ENCODE measurements around the gene MCEE. TPM values are rescaled to one million over a fixed set of nuclear protein-coding genes. Genes with fewer than 3 reads are reported as not detected.
A peak's percentile ranks its signal among the peaks of the same experiment; 100 is the strongest.

Gene MCEE
- total RNA-seq, 1 donor from 2014 or later = 21.1 TPM

- Mint-ChIP-seq H3K36me3 (ENCODE audit: low read depth) (no peaks in the 10 kb centered on the region), H3K4me1 (ENCODE audit: low read depth) (peaks cover 11% of the 10 kb centered on the region), H3K4me3 (ENCODE audit: unreplicated experiment) (peak overlapping the region; percentile 37), H3K9me3 (ENCODE audit: low read depth) (no peaks in the 10 kb centered on the region), H3K27me3 (ENCODE audit: low read depth) (peaks cover 18% of the 10 kb centered on the region), H3K27ac (ENCODE audit: unreplicated experiment) (no peak overlapping the region)
- TF ChIP-seq CTCF (IDR thresholded peaks at IDR 0.05) = peak; percentile 84
- DNase-seq (ENCODE audit: low spot score) = no peak
Observed at GRCh38 chr2:71157124-71157793, 27.2 kb upstream of the MCEE start.

GRCh38 chr2:71156573-71156972 is 26.5 kb upstream of the MCEE start:
- no peak overlapping the region for H3K27ac Mint-ChIP-seq (ENCODE audit: unreplicated experiment)
- DNase-seq (ENCODE audit: low spot score) = no peak
- H3K27me3 Mint-ChIP-seq (ENCODE audit: low read depth) = peaks cover 18% of the 10 kb centered on the region
- H3K4me1 Mint-ChIP-seq (ENCODE audit: low read depth) = peaks cover 11% of the 10 kb centered on the region
- H3K36me3 Mint-ChIP-seq (ENCODE audit: low read depth) = no peaks in the 10 kb centered on the region
- TF ChIP-seq CTCF (IDR thresholded peaks at IDR 0.05) = no peak
- H3K4me3 Mint-ChIP-seq (ENCODE audit: unreplicated experiment) = no peak overlapping the region
- H3K9me3 Mint-ChIP-seq (ENCODE audit: low read depth) = no peaks in the 10 kb centered on the region

GRCh38 chr2:71155846-71156245 is 25.8 kb upstream of the MCEE start:
- Mint-ChIP-seq H3K27me3 (ENCODE audit: low read depth) (peaks cover 18% of the 10 kb centered on the region), H3K4me1 (ENCODE audit: low read depth) (peaks cover 11% of the 10 kb centered on the region), H3K36me3 (ENCODE audit: low read depth) (no peaks in the 10 kb centered on the region), H3K4me3 (ENCODE audit: unreplicated experiment) (no peak overlapping the region), H3K27ac (ENCODE audit: unreplicated experiment) (no peak overlapping the region), H3K9me3 (ENCODE audit: low read depth) (no peaks in the 10 kb centered on the region)
- no peak for DNase-seq (ENCODE audit: low spot score)
- TF ChIP-seq CTCF (IDR thresholded peaks at IDR 0.05) = no peak

- no peak for DNase-seq (ENCODE audit: low spot score)
- H3K9me3 Mint-ChIP-seq (ENCODE audit: low read depth) = no peaks in the 10 kb centered on the region
- no peak overlapping the region for H3K4me3 Mint-ChIP-seq (ENCODE audit: unreplicated experiment)
- peaks cover 17% of the 10 kb centered on the region for H3K27me3 Mint-ChIP-seq (ENCODE audit: low read depth)
- H3K27ac Mint-ChIP-seq (ENCODE audit: unreplicated experiment) = no peak overlapping the region
- peaks cover 11% of the 10 kb centered on the region for H3K4me1 Mint-ChIP-seq (ENCODE audit: low read depth)
- no peak for TF ChIP-seq CTCF (IDR thresholded peaks at IDR 0.05)
- peaks cover 4% of the 10 kb centered on the region for H3K36me3 Mint-ChIP-seq (ENCODE audit: low read depth)
Observed at GRCh38 chr2:71154798-71155197, 24.8 kb upstream of the MCEE start.

GRCh38 chr2:71154279-71154678 is 24.2 kb upstream of the MCEE start:
- Mint-ChIP-seq H3K4me1 (ENCODE audit: low read depth) (peaks cover 11% of the 10 kb centered on the region), H3K4me3 (ENCODE audit: unreplicated experiment) (no peak overlapping the region), H3K36me3 (ENCODE audit: low read depth) (peaks cover 8% of the 10 kb centered on the region), H3K9me3 (ENCODE audit: low read depth) (no peaks in the 10 kb centered on the region), H3K27me3 (ENCODE audit: low read depth) (peaks cover 15% of the 10 kb centered on the region), H3K27ac (ENCODE audit: unreplicated experiment) (no peak overlapping the region)
- no peak for DNase-seq (ENCODE audit: low spot score)
- no peak for TF ChIP-seq CTCF (IDR thresholded peaks at IDR 0.05)
